NT2/D1 (cell line): ENCODE measurements around the gene QTRT2.

Experiments
- SUZ12 ChIP-seq: IDR thresholded peaks from 2 replicates; pipeline ENCODE4 v1.6.1; 2011; ENCODE audit not compliant: insufficient read length, insufficient read depth; ENCODE audit errors: extremely low read depth
- YY1 ChIP-seq: IDR thresholded peaks from 2 replicates; pipeline ENCODE4 v1.6.1; 2011; ENCODE audit not compliant: insufficient read length, insufficient read depth

DNA sequence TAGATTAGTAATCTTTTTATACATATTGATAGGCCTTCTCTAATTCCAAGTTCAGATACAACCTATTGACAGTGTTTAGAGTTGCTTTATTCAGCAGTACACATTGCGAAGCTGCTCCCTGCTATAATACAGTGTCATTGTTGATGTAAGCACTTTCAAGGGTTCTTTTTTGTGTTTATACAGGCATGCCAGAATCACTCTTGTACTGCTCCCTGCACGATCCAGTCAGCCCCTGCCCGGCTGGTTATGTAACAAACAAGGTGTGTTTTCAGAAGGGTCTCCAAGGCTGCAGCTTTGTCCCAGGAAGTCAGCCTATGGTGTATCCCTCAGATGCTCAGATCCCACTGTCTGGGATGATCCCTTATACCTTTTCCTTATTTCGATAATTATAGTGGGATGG lies 11.3 kb downstream of the QTRT2 start:
- TF ChIP-seq SUZ12 (no peak), YY1 (no peak)
